ENCODE measurements around the gene ME3. TPM values are rescaled to one million over a fixed set of nuclear protein-coding genes. Genes with fewer than 3 reads are reported as not detected.
A peak's percentile ranks its signal among the peaks of the same experiment; 100 is the strongest.

The ME3 gene
- total RNA-seq, 1 donor from 2014 or later, result 33.4 TPM

- no peak overlapping the region for H3K4me3 ChIP-seq
- H3K27ac ChIP-seq (replicated peaks), result no peak overlapping the region
- intact Hi-C loops (cut with micrococcal nuclease), result no loop called here
- TF ChIP-seq CTCF (IDR thresholded peaks at IDR 0.05; ENCODE audit: borderline replicate concordance), result no peak
- peaks cover 7% of the 10 kb centered on the region for H3K9me3 ChIP-seq (replicated peaks)
- H3K36me3 ChIP-seq, result no peaks in the 10 kb centered on the region
- peaks cover 24% of the 10 kb centered on the region for H3K4me1 ChIP-seq
- DNase-seq, result no peak
- H3K27me3 ChIP-seq (ENCODE audit: low read depth), result no peaks in the 10 kb centered on the region
Measured at GRCh38 chr11:86508604-86509587, 163.5 kb downstream of the ME3 start.

GRCh38 chr11:86507249-86507845 is 165.1 kb downstream of the ME3 start:
- Histone ChIP-seq H3K9me3 (replicated peaks) (peaks cover 7% of the 10 kb centered on the region), H3K27ac (replicated peaks) (no peak overlapping the region), H3K4me3 (no peak overlapping the region), H3K4me1 (peaks cover 33% of the 10 kb centered on the region), H3K36me3 (no peaks in the 10 kb centered on the region), H3K27me3 (ENCODE audit: low read depth) (no peaks in the 10 kb centered on the region)
- DNase-seq, result no peak
- no peak for TF ChIP-seq CTCF (IDR thresholded peaks at IDR 0.05; ENCODE audit: borderline replicate concordance)
- intact Hi-C loops (cut with micrococcal nuclease), result no loop called here

DNA sequence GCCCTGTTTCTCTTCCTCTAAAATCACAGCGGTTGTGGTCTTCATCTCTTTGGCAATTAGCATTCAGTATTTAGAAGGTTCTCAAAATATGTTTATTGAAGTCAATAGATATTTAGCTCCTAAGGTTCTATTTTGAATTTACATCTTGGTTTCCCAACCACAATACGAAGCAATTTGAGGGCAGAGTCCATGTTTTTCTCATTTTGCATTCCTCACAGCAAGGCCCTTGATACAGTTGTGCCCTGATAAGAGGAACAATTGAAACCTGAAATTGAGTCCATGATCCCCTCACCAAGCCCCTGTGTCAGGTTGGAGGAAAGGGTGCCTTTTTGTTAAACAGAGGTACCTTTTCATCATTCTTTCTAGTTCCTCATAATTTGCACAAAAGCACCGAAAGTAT is 166.2 kb downstream of the ME3 start:
- no peaks in the 10 kb centered on the region for H3K36me3 ChIP-seq

GRCh38 chr11:86503131-86503530 is 169.3 kb downstream of the ME3 start:
- no peak for TF ChIP-seq CTCF (IDR thresholded peaks at IDR 0.05; ENCODE audit: borderline replicate concordance)
- Histone ChIP-seq H3K4me1 (peaks cover 31% of the 10 kb centered on the region), H3K9me3 (replicated peaks) (no peaks in the 10 kb centered on the region), H3K27ac (replicated peaks) (peak overlapping the region; percentile 24), H3K36me3 (peaks cover 3% of the 10 kb centered on the region), H3K4me3 (no peak overlapping the region), H3K27me3 (ENCODE audit: low read depth) (no peaks in the 10 kb centered on the region)
- intact Hi-C loops (cut with micrococcal nuclease), result no loop called here
- DNase-seq, result no peak

More for the DNA sequence above, 166.2 kb downstream of the ME3 start:
- Histone ChIP-seq H3K27me3 (ENCODE audit: low read depth) (no peaks in the 10 kb centered on the region), H3K4me3 (no peak overlapping the region), H3K27ac (replicated peaks) (no peak overlapping the region), H3K9me3 (replicated peaks) (no peaks in the 10 kb centered on the region), H3K4me1 (peaks cover 30% of the 10 kb centered on the region)
- intact Hi-C loops (cut with micrococcal nuclease), result no loop called here
- DNase-seq, result no peak
- TF ChIP-seq CTCF (IDR thresholded peaks at IDR 0.05; ENCODE audit: borderline replicate concordance), result no peak

DNA sequence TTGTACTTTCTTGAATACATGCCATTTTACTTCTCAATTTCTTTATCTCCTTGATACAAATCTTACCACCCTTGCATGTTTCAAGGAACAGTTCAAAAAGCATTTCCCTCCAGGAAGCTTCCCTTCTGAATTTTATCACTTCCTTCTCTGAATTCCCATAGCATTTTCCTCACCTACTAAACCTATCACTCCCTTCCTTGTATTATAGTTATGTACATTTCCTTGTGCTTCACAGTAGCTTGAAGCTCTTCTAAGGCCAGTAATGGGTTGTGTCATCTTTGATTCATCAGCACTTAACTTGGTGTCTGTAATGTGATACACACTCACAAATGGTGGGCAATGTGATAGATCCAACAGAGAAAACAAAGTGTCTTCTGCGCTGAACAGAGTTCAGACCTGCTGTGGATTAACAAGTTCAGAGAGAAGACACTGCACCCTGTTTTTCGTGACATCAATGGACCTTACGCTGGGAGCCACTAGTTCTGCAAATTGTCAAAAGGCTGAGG is 170.2 kb downstream of the ME3 start:
- Histone ChIP-seq H3K4me3 (no peak overlapping the region), H3K27me3 (ENCODE audit: low read depth) (no peaks in the 10 kb centered on the region), H3K4me1 (peaks cover 31% of the 10 kb centered on the region), H3K9me3 (replicated peaks) (no peaks in the 10 kb centered on the region), H3K36me3 (peaks cover 3% of the 10 kb centered on the region), H3K27ac (replicated peaks) (no peak overlapping the region)
- DNase-seq, result no peak
- TF ChIP-seq CTCF (IDR thresholded peaks at IDR 0.05; ENCODE audit: borderline replicate concordance), result no peak
- intact Hi-C loops (cut with micrococcal nuclease), result no loop called here
